NCI-H1092 (cell line): ENCODE results near the gene SLC25A29.

Source experiments
- DNase-seq: peaks from one replicate; lab custom pipeline; 2025; lab: John Stamatoyannopoulos, UW

The SLC25A29 gene

DNA sequence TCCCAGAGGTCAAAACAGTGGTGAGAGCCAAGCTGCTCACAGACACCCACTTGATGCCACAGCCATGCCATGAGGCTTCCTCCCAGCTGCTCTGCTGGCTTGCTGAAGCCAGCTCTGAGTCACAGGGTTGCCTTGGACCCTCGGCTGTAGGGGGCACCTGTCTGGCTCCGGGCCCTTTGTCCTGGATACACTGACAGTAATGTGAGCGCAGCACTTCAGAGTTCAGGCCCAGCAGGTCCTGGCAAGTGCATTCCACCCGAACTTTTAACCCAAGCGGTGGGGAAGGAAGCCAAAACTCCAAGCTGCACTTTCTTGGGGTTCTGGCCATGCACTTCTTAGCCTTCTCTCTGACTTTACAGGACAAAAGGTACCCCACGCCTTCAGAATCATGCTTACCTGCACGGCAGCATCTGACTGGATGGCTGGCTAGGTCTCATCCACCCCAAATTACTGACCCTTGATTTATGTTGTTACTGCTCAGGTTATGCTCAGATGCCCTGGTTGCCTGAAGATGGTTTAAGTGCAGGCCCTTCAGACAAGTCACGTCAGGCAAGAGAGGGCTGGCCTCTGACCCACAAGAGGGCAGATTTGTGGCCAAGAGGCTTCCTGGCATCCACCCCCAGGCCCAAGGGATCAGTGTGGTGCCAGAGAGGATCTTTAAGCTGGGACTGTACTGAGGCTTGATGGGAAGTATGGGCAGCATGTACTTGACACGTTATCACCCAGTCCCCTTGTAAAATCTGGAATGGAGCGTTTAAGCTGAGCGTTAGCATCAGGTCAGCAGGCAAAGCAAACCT is 24.8 kb downstream of the SLC25A29 start:
- no peak for DNase-seq

DNA sequence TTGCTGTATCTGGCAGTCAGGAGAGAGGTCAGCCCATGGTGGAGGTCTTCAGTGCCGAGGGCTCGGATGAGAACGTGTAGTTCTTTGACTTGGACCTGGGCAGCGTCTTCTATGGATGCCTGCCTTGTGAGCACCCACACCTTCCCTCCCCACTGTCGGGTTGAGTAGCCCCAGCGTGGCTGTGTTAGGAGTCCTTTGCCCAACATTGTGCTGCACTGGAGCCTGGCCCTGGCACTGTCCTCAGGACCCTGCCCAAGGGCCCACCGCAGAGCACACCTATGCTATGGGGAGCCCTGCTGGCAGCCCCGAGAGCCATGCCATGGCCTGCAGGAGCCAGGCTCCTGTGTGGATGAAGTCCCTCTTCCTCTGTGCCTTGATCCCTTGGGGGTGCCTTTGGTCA is 26.7 kb downstream of the SLC25A29 start:
- DNase-seq, result no peak

DNA sequence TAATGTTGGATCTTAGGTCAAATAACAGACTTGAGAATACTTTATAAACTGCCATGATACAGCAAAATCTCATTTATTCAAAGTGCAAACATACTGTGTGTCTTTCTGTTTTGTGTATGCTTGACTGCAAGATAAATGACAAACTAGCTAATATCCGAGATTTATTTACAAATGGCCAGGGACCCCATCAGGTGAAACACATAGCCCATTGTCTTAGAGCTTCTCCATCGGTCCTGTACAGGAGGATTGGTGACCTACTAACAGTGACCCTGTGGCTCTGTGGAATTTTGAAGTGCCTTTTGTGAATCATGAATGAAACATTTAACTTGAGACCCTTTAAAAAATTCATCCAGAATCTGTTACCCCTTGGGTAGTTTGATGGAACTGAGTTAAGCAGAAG is 27.1 kb downstream of the SLC25A29 start:
- no peak for DNase-seq

DNA sequence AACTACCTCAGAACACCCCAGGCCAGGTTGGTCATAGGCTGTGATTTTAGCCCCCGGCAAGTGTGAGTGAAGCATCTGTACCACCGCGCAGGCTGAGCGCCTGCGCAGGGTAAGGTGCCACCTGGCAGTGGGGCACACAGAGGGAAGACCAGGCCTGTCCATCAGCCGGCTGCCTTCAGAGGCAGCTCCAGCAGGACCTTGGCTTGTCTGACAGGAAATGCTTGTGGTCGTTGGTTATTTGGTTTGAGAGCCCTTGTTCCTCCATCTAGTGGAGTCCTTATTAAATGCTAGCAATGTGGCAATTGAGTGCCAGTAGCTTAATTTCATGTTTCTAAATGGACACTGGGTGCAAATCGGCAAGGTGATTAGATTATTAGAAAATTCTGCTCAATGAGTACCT is 27.5 kb downstream of the SLC25A29 start:
- DNase-seq, result no peak

DNA sequence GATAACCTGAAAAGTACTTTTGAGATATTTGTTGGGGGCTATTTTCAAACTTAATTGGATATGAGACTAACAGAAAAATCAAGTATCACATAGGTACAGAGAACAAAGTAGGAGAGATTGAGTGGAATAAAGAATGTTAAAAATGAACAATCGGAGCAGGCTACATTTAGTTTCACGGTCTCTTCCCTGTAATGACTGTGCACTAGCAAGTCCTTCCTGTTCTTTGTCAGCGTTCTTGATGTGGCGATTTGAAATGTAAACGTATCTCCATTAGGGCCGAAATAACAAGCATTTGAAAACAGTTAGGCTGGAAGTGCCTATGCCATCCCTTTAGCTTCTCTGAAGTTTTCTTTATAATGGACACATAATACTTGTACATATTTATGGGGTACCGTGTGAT is 31.0 kb downstream of the SLC25A29 start:
- DNase-seq, result no peak

DNA sequence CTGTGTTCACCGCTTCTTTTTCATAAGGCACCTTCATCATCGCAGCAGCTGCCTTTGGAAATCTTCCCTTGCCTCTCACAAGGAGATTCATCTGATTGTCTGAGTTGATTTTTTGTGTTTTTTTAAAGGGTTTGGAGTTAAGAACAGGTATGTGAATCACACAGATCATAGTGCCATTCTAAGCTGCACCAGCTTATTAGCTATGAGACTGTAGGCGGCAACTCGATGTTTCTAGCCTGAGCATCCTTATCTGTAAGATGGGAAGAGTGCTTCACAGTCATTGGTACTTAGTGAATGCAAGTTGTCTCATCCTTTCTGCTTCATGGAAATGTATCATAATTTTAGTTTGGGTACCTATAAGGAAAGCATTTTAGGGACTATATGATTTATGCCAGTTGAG is 32.0 kb downstream of the SLC25A29 start:
- no peak for DNase-seq

DNA sequence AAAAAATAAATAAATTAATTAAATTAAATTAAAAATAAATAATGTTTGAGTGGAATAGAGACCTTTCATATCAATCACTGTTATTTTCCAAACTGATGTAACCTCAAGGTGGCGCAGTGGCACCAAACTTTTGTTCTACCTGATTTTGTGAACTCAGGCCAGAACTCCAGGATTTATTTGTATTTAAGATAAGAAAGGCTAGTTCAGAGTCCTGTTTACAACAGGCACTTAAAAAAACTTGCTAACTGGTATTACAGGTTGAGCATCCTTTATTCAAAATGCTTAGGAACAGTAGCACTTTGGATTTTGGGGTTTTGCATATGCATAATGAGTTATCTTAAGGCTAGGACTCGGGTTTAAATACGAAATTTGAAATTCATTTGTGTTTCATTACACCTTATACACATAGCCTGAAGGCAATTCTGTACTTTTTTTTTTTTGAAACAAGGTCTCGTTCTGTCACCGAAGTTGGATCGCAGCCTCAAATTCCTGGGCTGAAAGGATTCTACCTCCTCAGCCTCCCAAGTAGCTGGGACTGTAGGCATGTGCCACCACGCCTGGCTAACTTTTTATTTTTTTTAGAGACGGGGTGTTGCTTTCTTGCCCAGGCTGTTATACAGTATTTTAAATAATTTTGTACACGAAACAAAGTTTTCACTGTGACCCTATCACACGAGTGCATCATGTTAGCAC is 34.9 kb downstream of the SLC25A29 start:
- no peak for DNase-seq

DNA sequence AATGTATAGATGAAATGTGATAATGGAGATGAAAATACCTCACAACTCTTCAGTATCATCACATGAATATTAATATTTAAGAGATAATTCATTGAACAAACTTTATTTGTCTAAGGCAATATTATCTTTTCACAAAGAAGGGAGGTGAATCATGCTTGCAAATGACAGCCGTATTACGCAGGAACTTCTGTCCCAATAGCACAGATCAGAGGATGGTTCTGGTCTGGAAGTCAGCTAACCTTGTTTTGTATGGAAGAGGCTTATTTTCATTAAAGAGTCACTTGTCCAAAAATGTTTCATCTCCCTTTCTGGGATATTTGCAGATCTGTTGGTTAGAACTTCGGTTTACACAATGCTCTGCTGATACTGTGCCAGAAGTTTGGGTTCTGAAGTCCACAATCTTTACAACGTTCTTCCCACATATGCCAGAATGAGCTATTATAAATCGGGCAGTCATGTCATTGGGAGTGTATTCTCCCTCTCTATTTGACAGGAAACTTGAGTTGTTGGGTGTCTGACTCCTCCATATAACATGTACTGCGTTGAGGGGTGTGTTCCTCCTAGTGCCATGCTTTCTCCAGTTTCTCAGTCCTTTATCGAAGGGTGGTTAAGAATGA is 37.5 kb downstream of the SLC25A29 start:
- no peak for DNase-seq

DNA sequence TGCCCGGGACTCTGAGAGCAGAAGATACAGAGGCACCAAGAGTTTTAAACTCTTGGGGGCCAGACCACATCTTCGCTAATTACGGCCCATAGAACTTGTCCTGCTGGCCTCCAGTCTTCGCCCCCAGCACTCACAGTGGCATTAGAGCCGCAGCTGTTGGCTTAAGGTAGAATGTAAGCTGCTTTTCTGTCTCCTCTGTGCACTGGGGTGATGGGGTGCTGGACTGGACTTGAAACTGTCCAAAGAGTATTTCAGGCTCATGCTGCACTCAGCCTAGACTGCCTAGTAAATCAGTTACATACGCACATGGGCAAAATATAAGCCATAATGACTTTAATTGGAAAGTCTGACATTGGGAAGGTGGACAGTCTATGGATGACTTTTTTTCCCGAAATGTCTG is 38.3 kb downstream of the SLC25A29 start:
- DNase-seq, result no peak

DNA sequence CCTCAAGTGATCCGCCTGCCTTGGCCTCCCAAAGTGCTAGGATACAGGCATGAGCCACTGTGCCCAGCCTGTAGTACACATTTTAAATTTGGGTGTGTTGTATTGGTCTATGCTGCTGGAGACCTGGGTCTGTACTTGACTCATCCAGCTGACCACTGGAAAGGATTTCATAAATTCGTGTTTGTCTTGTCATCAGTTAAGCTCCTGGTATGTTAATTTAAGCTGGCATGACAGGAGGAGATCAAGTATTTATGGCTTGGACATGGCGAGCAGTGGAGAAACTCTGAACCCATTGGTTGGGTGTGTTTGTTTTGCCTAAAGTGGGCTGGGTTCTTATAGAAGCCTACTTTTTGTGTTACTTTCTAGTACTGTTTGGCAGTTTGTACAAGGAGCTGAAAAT is 43.1 kb downstream of the SLC25A29 start:
- no peak for DNase-seq

DNA sequence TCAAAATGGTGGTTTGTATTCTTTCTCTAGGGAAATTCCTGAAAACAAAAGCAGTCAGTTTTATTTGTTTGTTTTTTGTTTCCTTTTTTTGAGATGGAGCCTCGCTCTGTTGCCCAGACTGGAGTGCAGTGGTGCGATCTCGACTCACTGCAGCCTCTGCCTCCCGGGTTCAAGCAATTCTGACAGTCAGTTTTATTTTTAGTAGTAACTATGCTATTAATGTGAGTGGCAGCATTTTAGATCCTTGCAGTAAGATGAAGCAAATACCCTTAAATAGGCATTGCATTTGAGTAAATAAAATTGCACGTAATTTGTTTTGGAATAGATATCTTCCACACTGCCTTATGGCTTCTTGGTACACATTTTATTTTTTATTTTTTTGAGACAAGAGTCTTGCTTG is 43.7 kb downstream of the SLC25A29 start:
- no peak for DNase-seq

DNA sequence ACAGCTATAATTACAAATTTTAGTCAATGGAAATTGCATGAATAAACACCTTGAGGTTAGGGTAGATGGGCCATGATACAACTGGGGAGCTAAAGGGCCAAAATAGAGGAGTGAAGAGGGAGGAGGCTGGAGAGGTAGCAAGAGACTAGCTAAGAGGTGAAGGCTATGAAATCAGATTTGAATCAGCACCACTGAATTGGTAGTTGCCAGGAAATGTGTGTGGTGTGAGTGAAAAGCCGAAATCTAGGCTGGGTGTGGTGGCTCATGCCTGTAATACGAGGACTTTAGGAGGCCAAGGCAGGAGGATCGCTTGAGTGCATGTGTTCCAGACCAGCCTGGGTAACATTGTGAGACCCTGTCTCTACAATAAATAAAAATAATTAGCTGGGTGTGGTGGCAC is 44.6 kb downstream of the SLC25A29 start:
- no peak for DNase-seq

DNA sequence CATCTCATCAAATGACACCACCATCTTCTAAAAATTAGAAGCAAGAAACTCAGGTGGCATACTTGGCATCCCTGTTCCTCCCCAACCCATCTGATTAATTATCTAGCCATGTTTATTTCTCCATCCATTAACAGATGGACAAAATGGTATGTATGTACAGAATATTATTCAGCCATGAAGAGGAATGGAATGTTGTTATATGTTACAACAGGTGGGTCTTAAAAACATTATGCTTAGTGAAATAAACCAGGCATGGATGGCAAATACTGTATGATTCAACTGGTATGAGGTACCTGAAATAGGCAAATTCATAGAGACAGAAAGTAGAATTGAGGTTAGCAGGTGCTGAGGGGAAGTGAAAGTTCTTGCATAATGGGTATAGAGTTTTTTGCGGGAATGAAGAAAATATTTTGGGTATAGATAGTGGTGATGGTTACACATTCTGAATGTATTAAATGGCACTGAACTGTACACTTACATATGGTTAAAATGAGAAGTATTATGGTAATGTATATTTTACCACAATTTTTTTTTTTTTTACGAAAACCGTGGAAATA is 49.8 kb downstream of the SLC25A29 start:
- no peak for DNase-seq

DNA sequence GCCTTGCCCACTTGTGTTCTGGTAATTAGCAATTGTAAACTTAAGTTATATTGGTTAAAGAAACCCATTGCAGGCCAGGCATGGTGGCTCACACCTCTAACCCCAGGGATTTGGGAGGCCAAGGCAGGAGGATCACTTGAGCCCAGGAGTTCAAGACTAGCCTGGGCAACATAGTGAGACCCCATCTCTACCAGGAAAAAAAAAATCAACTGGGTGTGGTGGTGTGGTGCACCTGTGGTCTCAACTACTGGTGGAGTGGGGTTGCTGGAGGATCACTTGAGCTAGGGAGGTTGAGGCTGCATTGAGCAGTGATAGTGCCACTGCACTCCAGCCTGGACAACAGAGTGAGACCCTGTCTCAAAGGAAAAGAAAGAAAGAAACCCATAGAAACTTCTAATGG is 53.6 kb downstream of the SLC25A29 start:
- no peak for DNase-seq

DNA sequence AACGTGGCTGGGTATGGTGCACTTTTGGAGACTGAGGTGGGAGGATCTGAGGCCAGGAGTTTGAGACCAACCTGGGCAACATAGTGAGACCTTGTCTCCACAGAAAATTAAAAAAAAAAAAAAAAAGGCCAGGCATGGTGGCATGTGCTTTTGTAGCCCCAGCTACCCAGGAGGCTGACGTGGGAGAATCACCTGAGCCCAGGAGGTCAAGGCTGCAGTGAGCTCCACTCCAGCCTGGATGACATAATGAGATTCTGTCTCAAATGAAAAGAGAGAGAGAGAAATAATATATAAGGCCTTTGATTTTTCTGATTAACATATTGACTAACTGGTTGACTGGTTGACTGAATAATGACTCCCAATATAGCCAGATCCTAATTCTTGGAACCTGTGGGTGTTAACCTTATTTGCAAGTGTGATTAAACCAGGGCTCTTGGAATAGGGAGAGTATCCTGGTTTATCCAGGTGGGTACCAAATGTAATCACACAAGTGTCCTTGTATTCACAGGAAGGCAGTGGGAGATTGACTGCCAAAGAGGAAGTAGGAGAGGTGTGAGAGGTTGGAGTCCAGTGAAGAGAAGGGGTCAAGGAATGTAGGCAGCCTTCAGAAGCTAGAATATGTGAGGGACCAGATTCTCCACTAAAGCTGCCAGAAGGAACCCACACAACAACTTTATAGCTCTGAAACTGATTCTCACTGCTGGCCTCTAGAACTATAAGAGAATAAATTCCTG is 55.3 kb downstream of the SLC25A29 start:
- no peak for DNase-seq

DNA sequence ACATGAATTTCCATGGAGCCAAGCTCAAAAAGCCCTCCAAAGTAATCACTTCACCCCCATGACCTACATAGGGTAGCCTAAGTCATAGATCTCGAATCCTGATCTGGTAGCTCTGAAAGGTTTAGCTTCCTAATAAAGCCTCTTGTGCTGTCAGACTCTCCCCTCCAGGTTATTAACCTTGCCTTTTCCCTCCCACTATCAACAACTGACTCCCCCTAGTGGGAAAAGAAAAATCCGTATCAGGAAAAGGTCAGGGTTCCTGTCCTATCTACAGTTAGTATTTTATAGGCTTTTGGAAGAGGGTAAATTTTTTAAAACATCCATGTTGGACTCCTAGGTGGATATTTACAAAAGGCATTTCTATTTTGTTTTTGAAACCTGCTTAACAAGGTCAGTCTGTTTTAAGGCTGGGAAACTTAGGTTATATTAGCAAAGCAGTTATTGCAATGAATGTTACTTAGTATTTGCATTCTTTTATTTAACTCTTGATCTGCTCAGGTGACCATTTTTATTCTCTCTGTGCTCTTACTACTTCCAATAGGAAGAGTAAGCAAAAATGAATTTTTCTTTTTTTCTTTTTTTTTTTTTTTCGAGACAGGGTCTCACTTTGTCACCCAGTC is 59.3 kb downstream of the SLC25A29 start:
- peak; percentile 50 for DNase-seq

DNA sequence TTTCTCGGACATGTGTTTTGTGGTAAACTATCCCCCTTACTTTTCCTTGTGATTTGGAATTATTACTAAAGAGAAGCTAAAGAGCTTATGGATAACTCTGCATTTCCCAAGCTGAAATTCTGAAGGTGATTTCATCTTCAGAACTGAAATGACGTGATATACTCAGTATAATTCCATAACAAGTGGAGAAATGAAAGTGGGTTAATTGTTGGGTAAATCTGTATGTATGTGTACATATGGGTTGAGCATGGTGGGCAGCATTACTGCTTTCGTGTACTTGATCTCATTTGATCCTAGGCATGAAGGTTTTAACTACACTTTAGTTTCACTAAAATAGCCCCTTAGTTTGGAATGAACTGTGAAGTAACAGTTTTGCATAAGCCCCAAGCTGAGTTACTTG is 63.2 kb downstream of the SLC25A29 start:
- DNase-seq, result no peak

DNA sequence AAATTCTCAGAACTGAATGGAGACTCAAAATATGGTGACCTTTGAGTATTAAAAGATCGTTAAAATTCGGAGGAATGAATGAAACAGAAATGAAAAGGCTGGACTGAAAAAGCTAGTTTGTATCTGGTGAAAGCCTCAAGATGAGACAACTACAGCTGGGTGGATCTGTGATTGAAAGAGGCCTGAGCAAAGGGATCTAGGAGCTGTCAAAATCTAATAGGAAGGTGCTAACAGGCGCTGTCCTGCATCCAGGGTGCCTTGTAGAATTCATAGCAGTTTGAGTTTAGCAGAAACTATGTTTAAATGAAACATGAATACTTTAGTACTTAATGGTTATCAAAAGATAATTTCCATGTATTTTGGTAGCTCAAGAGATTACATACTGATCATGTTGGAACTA is 65.0 kb downstream of the SLC25A29 start:
- DNase-seq, result no peak
